HG03108 (cell line): ENCODE measurements around the gene CDC25B.

Experiments used
- ATAC-seq: cut with Tn5 transposase; IDR thresholded peaks from one replicate; pipeline ENCODE4 v1.9.1; 2021; ENCODE audit warnings: moderate library complexity; ENCODE audit not compliant: unreplicated experiment

Gene CDC25B

DNA sequence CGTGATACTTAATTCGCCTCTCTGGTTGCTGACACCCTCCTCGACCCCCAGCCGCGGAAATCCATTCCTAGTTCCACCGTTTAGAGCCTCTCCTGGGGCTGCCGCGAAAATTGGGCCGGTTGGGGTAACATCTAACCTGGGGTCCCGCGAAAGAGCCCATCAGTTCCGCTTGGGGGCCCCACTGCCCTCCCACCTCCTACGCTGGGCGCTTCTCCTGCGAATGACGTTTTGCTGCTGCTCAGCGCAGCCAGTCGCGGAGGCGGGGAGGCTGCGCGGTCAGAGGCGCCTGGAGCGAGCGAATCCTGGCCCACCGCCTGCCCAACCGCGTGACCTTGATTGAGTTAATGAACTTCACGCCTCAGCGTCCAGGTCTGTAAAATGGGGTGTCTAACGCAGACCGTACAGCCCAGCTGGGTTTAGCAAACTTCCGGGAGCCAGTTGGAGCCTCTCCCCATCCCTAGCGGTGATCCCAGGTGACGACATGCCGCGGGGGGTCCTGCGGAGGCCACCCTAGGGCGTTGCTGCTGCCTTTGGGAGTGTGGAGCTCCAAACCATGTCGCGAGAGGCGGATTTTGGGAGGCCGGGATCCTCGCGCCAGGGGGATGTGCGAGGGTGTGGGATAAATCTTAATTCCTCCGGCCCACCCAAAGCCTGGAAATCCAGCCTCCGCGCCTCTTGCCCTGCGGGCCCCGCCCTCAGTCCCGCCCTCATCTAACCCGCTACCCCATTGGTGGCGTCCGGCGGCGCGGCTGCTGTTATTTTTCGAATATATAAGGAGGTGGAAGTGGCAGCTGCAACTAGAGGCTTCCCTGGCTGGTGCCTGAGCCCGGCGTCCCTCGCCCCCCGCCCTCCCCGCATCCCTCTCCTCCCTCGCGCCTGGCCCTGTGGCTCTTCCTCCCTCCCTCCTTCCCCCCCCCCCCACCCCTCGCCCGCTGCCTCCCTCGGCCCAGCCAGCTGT is at the start of gene CDC25B:
TSS of gene CDC25B (plus strand) at position 800 of the 958 bp plus-strand sequence. CDS start 222 bp downstream, outside the sequence.
- ATAC-seq: peak; percentile 53

GRCh38 chr20:3747471-3747870 is 48.6 kb upstream of the CDC25B start:
- ATAC-seq: no peak

DNA sequence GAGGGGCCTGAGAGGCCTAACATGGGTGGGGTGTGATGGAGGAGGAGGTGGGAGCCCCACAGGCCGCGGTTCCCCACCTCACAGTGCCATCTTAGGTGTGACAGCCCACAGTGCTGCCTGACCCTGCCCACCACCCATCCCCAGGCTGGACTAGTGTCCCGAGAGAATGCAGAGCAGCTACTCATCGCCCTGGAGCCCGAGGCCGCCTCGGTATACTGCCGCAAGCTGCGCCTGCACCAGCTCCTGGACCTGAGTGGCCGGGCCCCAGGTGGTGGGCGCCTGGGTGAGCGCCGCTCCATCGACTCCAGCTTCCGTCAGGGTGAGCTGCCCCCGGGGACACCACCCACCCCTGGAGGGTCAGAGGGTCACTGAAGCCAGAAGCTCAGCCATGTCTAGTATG is 48.0 kb upstream of the CDC25B start:
- no peak for ATAC-seq

DNA sequence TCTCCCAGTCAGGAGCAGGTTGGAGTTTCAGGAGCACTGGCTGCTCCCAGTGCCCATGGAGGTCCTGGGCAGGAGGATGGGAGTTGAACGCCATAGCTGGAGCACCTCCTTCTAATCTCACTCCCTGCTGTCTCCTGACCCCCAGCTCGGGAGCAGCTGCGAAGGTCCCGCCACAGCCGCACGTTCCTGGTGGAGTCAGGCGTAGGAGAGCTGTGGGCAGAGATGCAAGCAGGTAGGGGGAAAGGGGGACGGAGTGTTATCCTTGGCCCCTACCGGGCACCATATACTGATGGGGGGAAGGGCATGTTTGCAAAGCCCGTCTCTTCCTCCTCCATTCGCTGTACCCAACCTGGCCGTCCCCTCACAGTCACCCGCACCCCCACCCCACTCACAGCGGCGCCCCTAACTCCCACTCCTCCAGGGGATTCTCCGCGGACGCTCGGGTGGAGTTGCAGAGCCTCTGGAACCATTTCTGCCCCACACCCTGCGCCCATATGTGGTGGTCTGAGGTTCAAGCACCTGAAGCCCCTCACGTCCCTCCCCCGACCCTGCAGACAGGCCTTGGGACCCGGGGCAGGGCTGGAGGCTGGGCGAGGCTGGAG is 46.9 kb upstream of the CDC25B start:
- ATAC-seq: no peak

GRCh38 chr20:3749689-3750531 is 46.2 kb upstream of the CDC25B start:
- ATAC-seq: no peak

- ATAC-seq: no peak
These were observed 44.8 kb upstream of the CDC25B start for GRCh38 chr20:3751305-3751674.

DNA sequence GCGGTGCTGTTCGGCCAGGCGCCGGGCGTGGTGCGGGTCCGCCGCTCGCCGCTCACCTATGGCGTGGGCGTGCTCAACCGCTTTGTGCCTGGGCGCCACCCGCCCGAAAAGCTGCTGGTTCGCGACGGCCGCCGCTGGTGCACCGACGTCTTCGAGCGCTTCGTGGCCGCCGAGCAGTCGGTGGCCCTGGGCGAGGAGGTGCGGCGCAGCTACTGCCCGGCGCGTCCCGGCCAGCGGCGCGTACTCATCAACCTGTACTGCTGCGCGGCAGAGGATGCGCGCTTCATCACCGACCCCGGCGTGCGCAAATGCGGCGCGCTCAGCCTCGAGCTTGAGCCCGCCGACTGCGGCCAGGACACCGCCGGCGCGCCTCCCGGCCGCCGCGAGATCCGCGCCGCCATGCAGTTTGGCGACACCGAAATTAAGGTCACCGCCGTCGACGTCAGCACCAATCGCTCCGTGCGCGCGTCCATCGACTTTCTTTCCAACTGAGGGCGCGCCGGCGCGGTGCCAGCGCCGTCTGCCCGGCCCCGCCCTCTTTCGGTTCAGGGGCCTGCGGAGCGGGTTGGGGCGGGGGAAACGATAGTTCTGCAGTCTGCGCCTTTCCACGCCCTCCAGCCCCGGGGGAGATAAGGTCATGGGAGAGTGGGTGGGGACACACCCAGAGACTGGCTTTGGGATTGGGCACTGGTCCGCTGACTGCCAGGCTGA is 44.3 kb upstream of the CDC25B start:
- ATAC-seq: no peak

DNA sequence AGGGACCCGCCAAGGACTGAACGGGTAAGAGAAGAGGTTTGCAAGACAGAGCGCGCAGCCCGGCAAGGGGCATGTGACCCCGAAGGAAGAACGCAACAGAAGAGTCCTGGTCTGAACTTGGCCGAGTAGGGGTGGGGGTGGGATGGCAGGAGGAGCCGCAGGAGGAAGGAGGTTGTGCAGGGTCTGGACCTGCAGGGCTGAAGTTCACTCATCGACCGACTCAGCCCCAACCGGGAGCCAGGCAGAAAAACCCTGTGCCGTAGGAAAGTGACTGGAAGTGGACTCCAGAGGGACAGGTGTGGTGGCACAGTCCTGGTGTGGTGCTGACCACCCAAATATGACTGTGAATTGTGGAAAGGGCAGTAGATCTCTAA is 43.7 kb upstream of the CDC25B start:
- ATAC-seq: no peak

DNA sequence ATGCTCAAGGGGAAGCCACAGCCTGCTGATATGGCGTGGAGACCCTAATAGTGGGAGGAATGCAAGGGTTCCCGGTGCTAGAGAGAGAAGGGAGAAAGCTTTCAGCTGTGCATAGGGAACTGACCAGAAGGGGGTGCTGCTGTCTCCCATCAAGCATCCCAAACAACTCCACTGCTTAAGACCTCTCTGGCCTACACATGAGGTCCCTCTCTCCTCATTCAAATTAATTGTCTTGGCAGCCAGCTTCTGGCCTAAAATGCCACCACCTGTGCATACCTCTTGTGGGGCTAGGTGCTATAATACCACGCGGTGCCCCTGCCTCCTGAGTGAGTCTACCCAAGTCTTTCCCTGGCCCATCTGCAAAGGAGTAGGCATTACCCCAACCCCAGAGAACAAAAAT is 43.0 kb upstream of the CDC25B start:
- ATAC-seq: no peak

GRCh38 chr20:3753501-3754275 is 42.4 kb upstream of the CDC25B start:
- ATAC-seq: no peak

DNA sequence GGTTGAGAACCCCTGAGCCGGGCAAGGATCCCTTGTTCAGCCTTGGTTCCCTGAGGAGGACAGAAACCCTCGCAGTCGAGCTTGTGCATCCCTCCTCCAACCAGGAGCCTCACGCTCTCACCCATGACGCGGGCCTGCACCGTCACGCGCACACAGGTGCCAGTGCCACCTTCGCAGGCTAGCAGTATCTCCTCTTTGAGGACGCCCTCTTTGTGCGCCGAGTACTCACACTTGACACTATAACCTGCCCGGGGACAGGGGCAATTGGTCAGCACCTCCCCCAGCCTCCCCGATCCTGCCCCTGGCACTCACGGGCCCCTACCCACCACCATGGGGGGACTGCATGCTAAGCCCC is 41.9 kb upstream of the CDC25B start:
- no peak for ATAC-seq

DNA sequence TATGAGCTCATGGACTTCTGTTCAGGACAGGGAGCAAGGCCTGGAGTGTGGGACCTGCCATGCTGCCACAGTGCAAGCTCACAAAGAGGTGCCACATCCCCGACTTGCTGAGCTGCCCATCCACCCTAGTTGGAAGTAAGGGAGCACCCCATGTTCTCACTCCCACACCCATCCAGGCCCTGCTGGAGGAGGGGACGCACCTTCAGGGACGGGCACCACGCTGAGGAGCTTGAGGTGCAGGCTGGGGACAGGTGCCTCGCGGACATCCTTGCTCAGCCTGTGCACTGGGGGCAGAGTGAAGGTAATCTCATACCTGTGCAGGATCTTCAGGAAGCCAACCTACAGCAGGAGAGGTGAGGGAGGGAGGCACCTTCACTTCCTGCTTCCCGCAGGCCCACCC is 40.8 kb upstream of the CDC25B start:
- no peak for ATAC-seq

- no peak for ATAC-seq
These were observed 40.2 kb upstream of the CDC25B start for GRCh38 chr20:3755814-3756480.

- ATAC-seq: no peak
These were observed 38.8 kb upstream of the CDC25B start for GRCh38 chr20:3757268-3757667.

GRCh38 chr20:3758566-3758965 is 37.5 kb upstream of the CDC25B start:
- ATAC-seq: no peak

DNA sequence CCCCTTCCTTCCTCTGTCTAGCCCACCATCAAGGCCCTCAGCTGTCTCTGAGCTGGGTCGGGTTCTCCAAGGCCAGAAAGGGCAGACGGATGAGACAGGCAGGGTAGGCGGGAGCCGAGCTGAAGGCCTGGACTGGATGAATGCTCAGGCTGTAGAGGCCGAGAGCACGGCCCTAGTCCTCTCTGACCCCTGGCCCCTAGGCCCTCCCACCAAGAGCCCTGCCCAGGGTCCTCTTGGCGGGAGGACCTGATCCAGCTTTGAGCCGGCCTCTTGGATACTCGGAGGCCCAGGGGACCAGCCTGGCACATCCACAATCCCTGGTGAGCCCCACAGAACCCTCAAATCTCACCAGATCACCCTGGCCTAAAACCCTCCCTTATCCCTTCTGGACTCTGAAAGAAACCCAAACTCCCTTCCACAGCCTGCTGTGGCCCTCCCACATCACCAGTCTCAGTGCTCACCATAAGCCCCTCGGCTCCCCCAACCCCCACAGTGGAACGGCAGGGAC is 36.7 kb upstream of the CDC25B start:
- no peak for ATAC-seq

DNA sequence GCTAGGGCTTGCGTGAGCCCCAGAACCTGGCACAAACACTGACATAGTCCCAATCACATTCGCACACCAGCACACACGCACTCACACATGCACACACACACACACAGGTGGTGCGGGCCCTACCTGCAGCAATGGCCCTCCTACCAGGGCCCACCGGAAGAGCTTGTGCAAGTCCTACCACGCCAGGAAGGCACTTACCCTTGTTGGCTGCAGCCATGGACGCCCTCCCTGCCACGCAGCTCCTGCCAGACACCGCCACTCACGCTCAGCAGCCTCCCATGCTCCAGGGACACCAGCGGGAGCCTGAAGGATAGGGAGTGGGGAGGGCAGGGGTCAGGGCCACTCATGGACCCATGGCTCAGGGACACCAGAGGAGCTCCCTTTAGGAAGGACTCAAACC is 36.2 kb upstream of the CDC25B start:
- no peak for ATAC-seq

DNA sequence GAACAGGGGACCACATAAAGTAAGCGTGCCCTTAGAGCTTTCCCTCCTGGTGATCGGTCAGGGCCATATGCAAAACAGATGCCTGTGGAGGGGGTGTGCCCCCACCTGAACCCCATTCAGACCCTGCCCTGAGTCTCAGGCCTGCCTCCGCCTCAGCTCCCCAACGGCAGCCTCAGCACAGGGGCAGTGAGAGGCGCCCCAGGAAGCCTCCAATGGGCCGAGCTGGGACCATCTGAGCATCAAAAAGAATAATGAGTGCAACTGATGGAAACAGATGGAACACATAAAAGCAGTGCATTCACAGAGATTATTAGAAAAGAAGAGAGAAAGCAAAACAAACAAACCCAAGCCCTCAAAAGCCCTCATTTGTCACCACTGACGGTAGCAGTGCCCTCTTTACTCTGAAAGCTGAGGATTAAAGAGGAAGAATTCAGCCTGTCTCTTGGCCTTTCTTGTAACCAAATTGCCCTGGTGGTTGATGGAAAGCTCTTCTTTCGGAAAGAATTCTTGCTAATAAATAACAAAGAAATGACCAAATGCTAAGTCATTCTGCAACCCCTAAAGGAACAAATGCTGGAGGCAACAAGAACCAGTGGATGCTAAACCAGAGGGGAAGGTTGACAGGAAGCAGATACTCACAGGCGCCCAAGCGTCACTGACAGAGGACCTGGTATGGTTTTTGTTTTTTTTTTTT is 35.3 kb upstream of the CDC25B start:
- ATAC-seq: no peak
